Stomach smooth muscle (tissue), 2 donors: ENCODE data around the gene STRADB.
A peak's percentile ranks its signal among the peaks of the same experiment; 100 is the strongest.
"Not testable (repeated sequence)": the region's sequence is repeated elsewhere in the genome, so short reads cannot be mapped to it uniquely, and the experiment has no call there.

ENCODE experiments used
- H3K27ac ChIP-seq: one replicate; pipeline ENCODE4 v1.7.0; 2013; ENCODE audit warnings: mild to moderate bottlenecking, low read length, inconsistent platforms
- H3K27me3 ChIP-seq, 2 donors: one replicate each; pipeline ENCODE4 v1.7.0; 2013; ENCODE audit warnings: low read length in 2 of 2; ENCODE audit not compliant: insufficient read depth in 2 of 2, control insufficient read depth in 1 of 2
- H3K36me3 ChIP-seq, 2 donors: one replicate each; pipeline ENCODE4 v1.7.0; 2013; ENCODE audit warnings: low read length in 2 of 2; ENCODE audit not compliant: control insufficient read depth in 2 of 2, insufficient read depth in 2 of 2
- H3K4me1 ChIP-seq: one replicate; pipeline ENCODE4 v1.7.0; 2013; ENCODE audit warnings: low read length; ENCODE audit not compliant: control insufficient read depth, insufficient read depth
- H3K4me3 ChIP-seq, 2 donors: one replicate each; pipeline ENCODE4 v1.7.0; 2013; ENCODE audit warnings: low read length in 2 of 2
- H3K9ac ChIP-seq, 2 donors: one replicate each; pipeline ENCODE4 v1.7.0; 2013; ENCODE audit warnings: low read length in 2 of 2, mild to moderate bottlenecking in 1 of 2
- H3K9me3 ChIP-seq, 2 donors: one replicate each; pipeline ENCODE4 v1.7.0; 2013; ENCODE audit warnings: low read length in 2 of 2; ENCODE audit not compliant: control insufficient read depth in 2 of 2
- donor health status: healthy.
- donor health status: Pancreatic carcinoma.

The STRADB gene

GRCh38 chr2:201430839-201431238 lies 20.7 kb upstream of the STRADB start:
- no peaks in the 10 kb centered on the region for H3K36me3 ChIP-seq
- no peaks in the 10 kb centered on the region for H3K9me3 ChIP-seq
- no peaks in the 10 kb centered on the region for H3K4me1 ChIP-seq
- H3K27ac ChIP-seq: no peak overlapping the region
- H3K27me3 ChIP-seq: no peaks in the 10 kb centered on the region
- H3K9ac ChIP-seq: no peak overlapping the region
- H3K4me3 ChIP-seq: no peak overlapping the region

GRCh38 chr2:201432038-201432620 lies 19.4 kb upstream of the STRADB start:
- Histone ChIP-seq H3K4me1 (no peaks in the 10 kb centered on the region), H3K27me3 (no peaks in the 10 kb centered on the region), H3K9ac (peak overlapping the region in 1 of 2 donors; percentile 10), H3K9me3 (no peaks in the 10 kb centered on the region), H3K27ac (no peak overlapping the region), H3K4me3 (no peak overlapping the region), H3K36me3 (no peaks in the 10 kb centered on the region)

GRCh38 chr2:201432621-201433393 lies 18.7 kb upstream of the STRADB start:
- Histone ChIP-seq H3K9me3 (no peaks in the 10 kb centered on the region), H3K36me3 (no peaks in the 10 kb centered on the region), H3K4me1 (no peaks in the 10 kb centered on the region), H3K27ac (no peak overlapping the region), H3K27me3 (no peaks in the 10 kb centered on the region), H3K9ac (peak overlapping the region in 1 of 2 donors; percentile 10), H3K4me3 (peak overlapping the region; percentile 25 to 36)

GRCh38 chr2:201433394-201433995 lies 18.0 kb upstream of the STRADB start:
- peak overlapping the region; percentile 25 to 36 for H3K4me3 ChIP-seq
- H3K27ac ChIP-seq: peak overlapping the region; percentile 6
- no peaks in the 10 kb centered on the region for H3K27me3 ChIP-seq
- H3K36me3 ChIP-seq: no peaks in the 10 kb centered on the region
- H3K4me1 ChIP-seq: no peaks in the 10 kb centered on the region
- H3K9ac ChIP-seq: no peak overlapping the region
- H3K9me3 ChIP-seq: no peaks in the 10 kb centered on the region

GRCh38 chr2:201436141-201436540 lies 15.4 kb upstream of the STRADB start:
- H3K27ac ChIP-seq: no peak overlapping the region
- H3K9me3 ChIP-seq: no peaks in the 10 kb centered on the region
- H3K4me1 ChIP-seq: no peaks in the 10 kb centered on the region
- no peak overlapping the region for H3K9ac ChIP-seq
- H3K27me3 ChIP-seq: no peaks in the 10 kb centered on the region
- no peaks in the 10 kb centered on the region for H3K36me3 ChIP-seq
- H3K4me3 ChIP-seq: no peak overlapping the region

GRCh38 chr2:201439336-201439922 lies 12.1 kb upstream of the STRADB start:
- H3K9me3 ChIP-seq, H3K4me3 ChIP-seq, H3K4me1 ChIP-seq, H3K9ac ChIP-seq, H3K27ac ChIP-seq, H3K36me3 ChIP-seq, H3K27me3 ChIP-seq: not testable (repeated sequence)

- no peaks in the 10 kb centered on the region for H3K27me3 ChIP-seq
Measured at GRCh38 chr2:201440182-201440581, 11.4 kb upstream of the STRADB start.

GRCh38 chr2:201441409-201441808 lies 10.1 kb upstream of the STRADB start:
- Histone ChIP-seq H3K4me1 (no peaks in the 10 kb centered on the region), H3K9ac (no peak overlapping the region), H3K36me3 (no peaks in the 10 kb centered on the region), H3K27ac (no peak overlapping the region), H3K9me3 (no peaks in the 10 kb centered on the region), H3K27me3 (no peaks in the 10 kb centered on the region), H3K4me3 (no peak overlapping the region)

More at GRCh38 chr2:201440182-201440581, 11.4 kb upstream of the STRADB start:
- no peak overlapping the region for H3K4me3 ChIP-seq
- no peak overlapping the region for H3K9ac ChIP-seq
- no peaks in the 10 kb centered on the region for H3K36me3 ChIP-seq
- no peak overlapping the region for H3K27ac ChIP-seq
- no peaks in the 10 kb centered on the region for H3K9me3 ChIP-seq
- no peaks in the 10 kb centered on the region for H3K4me1 ChIP-seq

GRCh38 chr2:201444746-201445465 lies 6.6 kb upstream of the STRADB start:
- H3K27me3 ChIP-seq: no peaks in the 10 kb centered on the region
- no peaks in the 10 kb centered on the region for H3K36me3 ChIP-seq
- H3K4me3 ChIP-seq: no peak overlapping the region
- H3K27ac ChIP-seq: no peak overlapping the region
- no peak overlapping the region for H3K9ac ChIP-seq
- H3K4me1 ChIP-seq: no peaks in the 10 kb centered on the region
- no peaks in the 10 kb centered on the region for H3K9me3 ChIP-seq

GRCh38 chr2:201447086-201447485 lies 4.5 kb upstream of the STRADB start:
- H3K9ac ChIP-seq: no peak overlapping the region
- no peak overlapping the region for H3K4me3 ChIP-seq
- peaks cover under 1% of the 10 kb centered on the region for H3K4me1 ChIP-seq
- H3K36me3 ChIP-seq: no peaks in the 10 kb centered on the region
- no peaks in the 10 kb centered on the region for H3K9me3 ChIP-seq
- H3K27me3 ChIP-seq: no peaks in the 10 kb centered on the region
- no peak overlapping the region for H3K27ac ChIP-seq
